Amygdala (tissue), 56 donors: ENCODE results near the gene FAM83B.
"Not testable (repeated sequence)": the region's sequence is repeated elsewhere in the genome, so short reads cannot be mapped to it uniquely, and the experiment has no call there.

Experiments
- DNase-seq, 56 donors: peaks; one replicate each; lab custom pipeline; 2025; lab: John Stamatoyannopoulos, UW

FAM83B gene

GRCh38 chr6:54897462-54898189 lies 51.1 kb downstream of the FAM83B start:
- DNase-seq = no peak

GRCh38 chr6:54898767-54899166 lies 52.2 kb downstream of the FAM83B start:
- no peak for DNase-seq

GRCh38 chr6:54899442-54899841 lies 52.9 kb downstream of the FAM83B start:
- DNase-seq = no peak

- no peak for DNase-seq
Measured at GRCh38 chr6:54899986-54900385, 53.4 kb downstream of the FAM83B start.

- no peak for DNase-seq
Measured at GRCh38 chr6:54900666-54901065, 54.1 kb downstream of the FAM83B start.

GRCh38 chr6:54903884-54904283 lies 57.3 kb downstream of the FAM83B start:
- no peak for DNase-seq

- DNase-seq = no peak
Measured at GRCh38 chr6:54907355-54907754, 60.8 kb downstream of the FAM83B start.

- no peak for DNase-seq
Measured at GRCh38 chr6:54909184-54909583, 62.6 kb downstream of the FAM83B start.

- peak in 4 of 56 donors; percentile 0 to 11 (median 2) for DNase-seq
Measured at GRCh38 chr6:54910431-54910884, 63.9 kb downstream of the FAM83B start.

- DNase-seq = no peak
Measured at GRCh38 chr6:54910921-54911320, 64.3 kb downstream of the FAM83B start.

GRCh38 chr6:54913211-54913610 lies 66.6 kb downstream of the FAM83B start:
- DNase-seq = no peak

GRCh38 chr6:54916858-54917257 lies 70.3 kb downstream of the FAM83B start:
- no peak for DNase-seq

GRCh38 chr6:54920628-54921027 lies 74.1 kb downstream of the FAM83B start:
- DNase-seq = no peak

GRCh38 chr6:54921891-54922290 lies 75.3 kb downstream of the FAM83B start:
- no peak for DNase-seq

- DNase-seq = no peak
Measured at GRCh38 chr6:54929245-54929909, 82.8 kb downstream of the FAM83B start.

GRCh38 chr6:54932622-54933021 lies 86.1 kb downstream of the FAM83B start:
- DNase-seq = no peak

GRCh38 chr6:54935739-54936138 lies 89.2 kb downstream of the FAM83B start:
- no peak for DNase-seq

GRCh38 chr6:54937371-54937770 lies 90.8 kb downstream of the FAM83B start:
- no peak for DNase-seq

GRCh38 chr6:54957698-54958097 lies 111.1 kb downstream of the FAM83B start:
- no peak for DNase-seq

- DNase-seq = no peak
Measured at GRCh38 chr6:54958446-54958845, 111.9 kb downstream of the FAM83B start.

GRCh38 chr6:54959820-54960219 lies 113.2 kb downstream of the FAM83B start:
- DNase-seq = no peak

GRCh38 chr6:54961372-54961771 lies 114.8 kb downstream of the FAM83B start:
- not testable (repeated sequence) for DNase-seq
